Measurements from ENCODE around the gene PCGF2. TPM values are rescaled to one million over a fixed set of nuclear protein-coding genes. Genes with fewer than 3 reads are reported as not detected.

PCGF2 gene
- total RNA-seq, 1 experiment from 2014 or later = 43.9 TPM

DNA sequence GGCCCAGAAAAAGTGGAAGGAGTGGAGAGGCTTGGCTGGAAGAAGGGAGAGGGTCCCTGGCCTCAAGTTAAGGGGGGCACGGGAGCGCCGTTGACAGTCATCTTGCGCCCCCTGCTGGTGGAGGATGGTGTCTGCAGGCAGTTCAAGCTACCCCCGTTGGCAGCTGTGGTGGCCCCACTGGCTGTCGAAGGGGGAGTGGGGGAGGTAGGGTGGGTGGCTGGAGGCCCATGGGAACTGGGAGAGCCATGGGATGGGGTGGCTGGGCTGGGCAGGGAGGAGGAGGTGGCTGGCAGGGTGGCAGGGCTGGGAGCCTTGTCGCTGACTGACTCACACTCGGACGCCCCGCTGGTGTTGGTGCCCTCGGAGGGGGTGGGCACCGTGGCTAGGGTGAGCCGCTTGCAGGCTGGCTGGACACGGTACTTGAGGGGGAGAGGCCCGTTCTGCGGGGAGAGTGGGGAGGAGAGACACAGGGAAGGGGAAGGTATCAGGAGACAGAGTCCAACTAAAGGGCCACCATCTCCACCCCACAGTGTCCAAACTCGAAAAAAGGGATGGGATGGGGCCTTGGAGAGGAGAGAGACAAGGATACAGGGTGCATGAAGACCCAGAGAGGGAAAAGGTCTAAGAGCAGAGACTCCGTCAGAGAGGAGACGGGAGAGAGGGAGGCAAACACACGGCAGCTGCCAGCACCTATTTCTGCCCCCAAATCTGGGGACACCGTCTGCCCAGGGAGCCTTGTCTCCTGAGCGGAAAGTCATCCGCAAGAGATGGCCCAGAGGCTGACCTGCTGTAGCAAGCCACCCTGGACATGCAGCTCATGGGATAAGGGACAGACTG is 12.8 kb downstream of the PCGF2 start:
- POLR2A ChIA-PET = no interaction called here
- no peak for DNase-seq (ENCODE audit: low read depth, low spot score)
- Histone ChIP-seq H3K36me3 (ENCODE audit: control insufficient read depth, insufficient read depth, low read length) (no peaks in the 10 kb centered on the region; the same call in 1 of the 2 replicates), H3K27ac (ENCODE audit: low read length) (peak overlapping the region; percentile 51; the same call in 1 of the 2 replicates), H3K9me3 (ENCODE audit: control insufficient read depth, insufficient read depth, low read depth, low read length) (no peaks in the 10 kb centered on the region), H3K27me3 (ENCODE audit: control insufficient read depth, insufficient read depth, low read length) (no peaks in the 10 kb centered on the region), H3K4me3 (ENCODE audit: low read depth in 2 of 2, low read length in 2 of 2) (no peak overlapping the region), H3K4me1 (ENCODE audit: control insufficient read depth, insufficient read depth, low read length) (peaks cover 35% of the 10 kb centered on the region)
- peak; percentile 31 for ATAC-seq
- intact Hi-C loops (cut with micrococcal nuclease; ENCODE audit: unreplicated experiment) = no loop called here
- in situ Hi-C loops (cut with HindIII; ENCODE audit: low pct_unique_long_range_greater_than_20kb, low sequenced_read_pairs) = no loop called here
- no TSS peak for BruUV-seq (replicated peaks)
- CTCF ChIA-PET = interaction anchor here (0.6 to 1.2 kb wide), 8 partner anchors 27 to 187 kb away, joined by 3 to 12 read pairs (median 8); partner anchors contain the start of gene EPOP
- TF ChIP-seq CTCF (IDR thresholded peaks at IDR 0.05) = peak; percentile 85
- no peak for TF ChIP-seq REST (IDR thresholded peaks at IDR 0.05; ENCODE audit: insufficient read depth in 1 of 2, low read depth in 2 of 2, low read length in 1 of 2)
- TF ChIP-seq POLR2AphosphoS5 (IDR thresholded peaks at IDR 0.05; ENCODE audit: low read depth, low read length) = no peak
- TF ChIP-seq SIN3A (IDR thresholded peaks at IDR 0.05; ENCODE audit: borderline replicate concordance, insufficient read depth, low read depth, low read length) = no peak

DNA sequence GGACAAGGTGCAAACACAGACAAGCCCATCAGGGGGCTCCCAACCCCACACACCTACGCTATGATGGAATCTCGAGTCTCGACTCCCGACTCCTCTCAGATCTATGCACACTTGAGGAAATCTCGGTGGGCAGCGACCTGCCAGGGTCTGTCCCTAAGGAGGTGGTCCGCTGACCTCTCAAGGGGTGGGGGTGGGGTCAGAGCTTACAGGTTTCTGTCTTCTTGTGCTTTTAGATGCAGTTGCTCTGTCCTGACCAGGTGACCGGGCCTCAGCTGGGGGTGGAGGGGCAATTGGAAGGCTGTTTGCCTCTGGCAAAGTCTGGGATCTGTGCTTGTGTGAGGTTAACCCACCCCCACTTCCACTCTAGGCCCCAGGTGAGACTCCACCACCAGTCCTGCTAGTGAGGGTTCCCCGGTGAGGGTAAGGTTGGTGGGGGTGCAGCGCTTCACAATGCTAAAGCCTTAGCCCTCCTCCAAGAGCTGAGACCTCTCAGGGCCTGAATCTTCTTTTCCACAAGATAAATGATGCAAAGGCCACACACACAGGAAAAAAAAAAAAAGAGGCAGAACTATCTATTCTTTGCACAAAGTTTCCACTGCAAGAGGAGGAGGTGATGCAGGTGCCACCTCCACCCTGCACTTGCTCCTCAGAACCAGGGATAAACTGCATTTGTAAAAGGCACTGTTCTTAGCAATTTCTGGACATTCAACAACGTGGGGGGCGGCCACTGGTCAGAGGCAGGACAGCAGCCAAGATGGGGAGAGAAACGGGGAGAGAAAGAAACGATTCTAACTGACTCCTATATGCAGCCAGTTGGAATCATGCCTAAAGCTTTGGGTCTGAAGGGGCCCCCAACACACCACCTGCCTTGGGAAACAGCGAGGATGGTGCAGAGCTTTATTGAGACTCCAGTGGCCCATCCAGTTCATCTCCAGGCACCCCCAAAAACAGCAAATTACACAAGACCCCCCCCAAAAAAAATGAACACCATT is 13.9 kb downstream of the PCGF2 start:
- intact Hi-C loops (cut with micrococcal nuclease; ENCODE audit: unreplicated experiment) = loop anchor here (5.0 kb wide), 1 partner anchor 57 kb away; no protein-coding TSS in a partner anchor
- BruUV-seq (replicated peaks) = TSS peak; percentile 75
- H3K36me3 ChIP-seq (ENCODE audit: control insufficient read depth, insufficient read depth, low read length) = no peaks in the 10 kb centered on the region; the same call in 1 of the 2 replicates
- in situ Hi-C loops (cut with HindIII; ENCODE audit: low pct_unique_long_range_greater_than_20kb, low sequenced_read_pairs) = no loop called here
- H3K4me1 ChIP-seq (ENCODE audit: control insufficient read depth, insufficient read depth, low read length) = peaks cover 36% of the 10 kb centered on the region
- ATAC-seq (peak; percentile 46; the same call in 1 of the 2 replicates), DNase-seq (ENCODE audit: low read depth, low spot score) (no peak)
- TF ChIP-seq POLR2AphosphoS5 (IDR thresholded peaks at IDR 0.05; ENCODE audit: low read depth, low read length) (peak; percentile 44; the same call in 1 of the 2 replicates), SIN3A (IDR thresholded peaks at IDR 0.05; ENCODE audit: borderline replicate concordance, insufficient read depth, low read depth, low read length) (no peak), REST (IDR thresholded peaks at IDR 0.05; ENCODE audit: insufficient read depth in 1 of 2, low read depth in 2 of 2, low read length in 1 of 2) (no peak), TCF7L2 (IDR thresholded peaks at IDR 0.05; ENCODE audit: low read depth, low read length) (no peak), CTCF (IDR thresholded peaks at IDR 0.05) (peak; percentile 58)
- no peak overlapping the region; the same call in none of the 2 replicates for H3K27ac ChIP-seq (ENCODE audit: low read length)
- no peaks in the 10 kb centered on the region for H3K27me3 ChIP-seq (ENCODE audit: control insufficient read depth, insufficient read depth, low read length)
- CTCF ChIA-PET = interaction anchor here (0.5 to 1.2 kb wide), 7 partner anchors 36 to 322 kb away, joined by 3 to 11 read pairs (median 5); partner anchors contain the start of gene EPOP
- POLR2A ChIA-PET = interaction anchor here (0.7 kb wide), 1 partner anchor 15 kb away, joined by 5 read pairs; no protein-coding TSS in a partner anchor
- H3K9me3 ChIP-seq (ENCODE audit: control insufficient read depth, insufficient read depth, low read depth, low read length) = no peaks in the 10 kb centered on the region
- H3K4me3 ChIP-seq (ENCODE audit: low read depth in 2 of 2, low read length in 2 of 2) = no peak overlapping the region
